Frontal cortex (tissue), 4 donors: ENCODE results near the gene ADAM15. TPM values are rescaled to one million over a fixed set of nuclear protein-coding genes. Genes with fewer than 3 reads are reported as not detected.

Experiments used
- DNase-seq, 2 donors: peaks; one replicate each; pipeline ENCODE4 v3.0.0; 2012; ENCODE audit warnings: low spot score in 2 of 2
- FAIRE-seq: peaks from 2 replicates; lab custom pipeline; 2012; peaks lifted over from hg19 to GRCh38; lab: Jason Lieb, UNC
- total RNA-seq: library from RNA; depleted of rRNA; stranded (reverse); fragments of >200 nt; gene quantifications from one replicate; pipeline ENCODE4 v1.2.3, GENCODE V29; 2014
- donor health status: control.
- donor health status: control.
- donor health status: control.

ADAM15 gene
- total RNA-seq, 1 donor from 2014 or later: 11.8 TPM

DNA sequence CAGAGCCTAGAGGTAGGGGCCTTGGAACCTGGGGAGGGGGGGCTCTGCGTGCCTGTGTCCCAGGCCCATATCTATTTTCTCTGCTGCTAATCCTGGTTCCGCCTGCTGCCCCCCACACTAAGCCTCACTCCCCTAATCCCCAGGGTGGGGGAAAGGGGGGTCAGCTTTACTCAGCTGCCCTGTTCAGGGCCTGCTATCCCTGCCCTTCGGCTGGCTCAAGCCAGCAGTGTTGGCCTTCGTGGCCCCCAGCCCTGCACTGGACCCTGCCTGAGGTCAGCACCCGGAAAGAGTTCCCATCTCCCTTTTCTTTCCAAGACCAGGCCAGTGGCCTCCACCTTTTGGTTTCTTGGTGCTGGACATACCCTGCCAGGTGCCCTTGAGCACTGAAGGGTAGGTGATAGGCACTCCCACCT is 40.1 kb upstream of the ADAM15 start:
- no peak for DNase-seq
- FAIRE-seq: no peak

DNA sequence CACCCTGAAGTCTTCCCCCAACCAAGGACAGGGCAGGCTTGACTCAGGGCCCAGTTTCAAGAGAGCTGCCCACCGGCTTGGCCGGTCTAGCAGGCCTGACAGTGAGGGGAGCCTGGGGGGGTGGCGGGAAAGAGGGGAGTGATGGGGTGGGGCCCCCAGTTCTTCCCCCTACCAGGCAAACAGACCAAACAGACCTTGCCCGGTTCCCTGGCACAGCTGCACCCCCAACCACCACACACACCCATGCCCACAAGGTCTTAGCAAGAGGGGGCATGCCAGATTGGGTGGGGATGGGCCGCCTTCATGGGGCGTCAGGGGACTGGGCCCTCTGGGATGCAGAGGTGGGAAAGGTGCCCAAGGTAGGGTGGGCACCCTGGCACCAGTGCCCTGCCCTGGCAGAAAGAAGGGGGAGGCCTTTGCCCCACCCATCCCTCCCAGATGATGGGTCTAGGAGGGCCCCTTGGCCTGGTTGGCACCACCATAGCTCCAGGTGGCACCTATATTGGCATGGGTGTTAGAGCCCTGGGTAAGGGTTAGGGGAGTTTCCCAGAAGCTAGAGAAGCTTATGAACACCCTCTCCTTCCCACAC is 39.6 kb upstream of the ADAM15 start:
- no peak for FAIRE-seq
- no peak for DNase-seq

DNA sequence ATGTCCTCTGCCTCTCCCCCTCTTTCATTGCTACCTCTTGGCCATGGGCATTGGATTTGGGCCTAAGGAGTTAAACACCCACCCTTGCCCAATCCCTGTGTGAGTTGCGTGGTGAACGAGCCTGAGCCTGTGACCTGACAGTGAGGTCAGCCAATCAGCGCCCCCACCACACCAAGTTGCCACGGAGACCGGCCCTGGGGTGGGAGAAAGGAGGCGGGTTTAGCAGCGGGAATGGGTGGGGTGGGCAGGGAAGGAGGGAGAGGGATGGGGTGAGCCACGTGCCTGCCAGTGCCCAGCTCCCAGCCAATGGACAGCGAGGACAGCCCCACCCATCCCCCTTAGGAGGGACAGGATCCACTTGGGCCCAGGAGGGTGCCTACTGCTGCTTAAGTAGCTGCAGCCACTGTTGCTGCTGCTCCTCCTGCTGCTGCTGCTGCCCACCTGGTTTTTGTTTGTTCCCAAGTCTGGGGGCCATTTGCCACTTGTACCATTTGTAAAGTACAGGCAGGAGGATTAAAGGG is 39.0 kb upstream of the ADAM15 start:
- no peak for FAIRE-seq
- DNase-seq: peak; percentile 74 to 84

DNA sequence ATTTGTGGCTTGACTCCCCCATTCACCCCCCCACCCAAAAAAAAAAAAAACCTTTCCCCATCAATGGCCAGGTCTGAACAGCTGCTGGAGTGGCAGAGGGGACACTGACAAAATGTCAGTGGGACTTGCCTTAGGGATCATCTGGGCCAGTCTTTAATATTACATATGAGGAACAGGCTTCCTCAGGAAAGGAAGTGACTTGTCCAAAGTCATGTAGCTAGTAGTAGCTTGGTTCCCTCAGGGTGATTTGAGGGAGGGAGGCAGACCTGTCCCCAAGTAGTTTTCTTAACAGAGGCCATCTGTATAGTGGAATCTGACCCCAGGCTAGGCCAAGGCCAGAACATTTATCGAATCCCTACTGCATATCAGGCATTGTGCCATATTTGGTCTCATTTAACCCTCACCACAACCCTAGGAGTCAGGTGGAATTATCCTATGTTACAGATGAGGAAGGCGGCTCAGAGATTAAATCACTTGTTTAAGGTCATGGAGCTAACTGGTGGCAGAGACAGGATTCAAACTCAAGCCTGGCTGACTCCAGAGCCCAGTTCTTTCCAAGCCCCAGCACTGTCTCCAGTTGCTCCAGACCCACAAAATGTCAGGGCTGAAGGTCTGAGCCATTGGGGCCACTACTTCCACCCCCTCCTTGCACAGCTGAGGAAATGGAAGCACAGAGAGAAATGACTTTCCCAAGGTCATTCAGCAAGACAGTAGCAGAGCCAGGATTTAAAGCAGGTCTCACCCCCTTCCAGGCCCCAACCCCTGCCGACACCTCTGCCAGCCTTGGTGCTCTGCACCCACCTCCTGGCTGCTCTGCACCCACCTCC is 38.1 kb upstream of the ADAM15 start:
- FAIRE-seq: no peak
- DNase-seq: no peak

DNA sequence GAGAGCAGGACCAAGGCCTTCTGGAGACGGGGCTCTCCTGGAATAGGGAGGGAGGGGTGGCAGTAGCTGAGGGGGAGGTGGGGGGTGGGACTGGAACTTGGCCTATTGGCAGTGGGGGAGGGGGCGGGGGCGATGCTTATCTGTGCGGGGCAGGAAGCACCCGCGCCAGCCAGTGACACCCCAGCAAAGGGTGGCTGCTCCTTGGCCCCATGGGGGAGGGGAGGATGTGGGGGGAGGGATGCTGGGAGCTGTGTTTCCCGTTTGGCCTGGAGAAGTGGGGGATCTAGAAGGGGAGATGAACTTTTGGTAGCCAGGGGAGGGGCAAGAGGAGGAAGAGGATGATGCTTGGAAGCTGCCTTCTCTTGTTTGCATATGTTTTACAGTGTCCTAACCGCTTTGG is 37.5 kb upstream of the ADAM15 start:
- DNase-seq (no peak), FAIRE-seq (no peak)

DNA sequence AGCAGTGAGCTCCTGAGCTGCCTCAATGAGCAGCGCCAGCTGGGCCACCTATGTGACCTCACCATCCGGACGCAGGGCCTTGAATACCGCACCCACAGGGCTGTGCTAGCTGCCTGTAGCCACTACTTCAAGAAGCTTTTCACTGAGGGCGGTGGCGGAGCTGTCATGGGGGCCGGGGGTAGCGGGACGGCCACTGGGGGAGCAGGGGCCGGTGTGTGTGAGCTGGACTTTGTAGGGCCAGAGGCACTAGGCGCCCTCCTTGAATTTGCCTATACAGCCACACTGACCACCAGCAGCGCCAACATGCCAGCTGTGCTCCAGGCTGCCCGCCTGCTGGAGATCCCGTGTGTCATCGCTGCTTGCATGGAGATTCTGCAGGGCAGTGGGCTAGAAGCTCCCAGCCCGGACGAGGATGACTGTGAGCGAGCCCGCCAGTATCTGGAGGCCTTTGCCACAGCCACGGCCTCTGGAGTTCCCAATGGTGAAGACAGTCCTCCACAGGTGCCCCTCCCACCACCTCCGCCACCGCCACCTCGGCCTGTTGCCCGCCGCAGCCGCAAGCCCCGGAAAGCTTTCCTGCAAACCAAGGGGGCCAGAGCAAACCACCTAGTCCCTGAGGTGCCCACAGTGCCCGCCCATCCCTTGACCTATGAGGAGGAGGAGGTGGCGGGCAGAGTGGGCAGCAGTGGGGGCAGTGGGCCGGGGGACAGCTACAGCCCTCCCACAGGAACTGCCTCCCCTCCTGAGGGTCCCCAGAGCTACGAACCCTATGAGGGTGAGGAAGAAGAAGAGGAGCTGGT is 36.2 kb upstream of the ADAM15 start:
- no peak for FAIRE-seq
- DNase-seq: no peak

DNA sequence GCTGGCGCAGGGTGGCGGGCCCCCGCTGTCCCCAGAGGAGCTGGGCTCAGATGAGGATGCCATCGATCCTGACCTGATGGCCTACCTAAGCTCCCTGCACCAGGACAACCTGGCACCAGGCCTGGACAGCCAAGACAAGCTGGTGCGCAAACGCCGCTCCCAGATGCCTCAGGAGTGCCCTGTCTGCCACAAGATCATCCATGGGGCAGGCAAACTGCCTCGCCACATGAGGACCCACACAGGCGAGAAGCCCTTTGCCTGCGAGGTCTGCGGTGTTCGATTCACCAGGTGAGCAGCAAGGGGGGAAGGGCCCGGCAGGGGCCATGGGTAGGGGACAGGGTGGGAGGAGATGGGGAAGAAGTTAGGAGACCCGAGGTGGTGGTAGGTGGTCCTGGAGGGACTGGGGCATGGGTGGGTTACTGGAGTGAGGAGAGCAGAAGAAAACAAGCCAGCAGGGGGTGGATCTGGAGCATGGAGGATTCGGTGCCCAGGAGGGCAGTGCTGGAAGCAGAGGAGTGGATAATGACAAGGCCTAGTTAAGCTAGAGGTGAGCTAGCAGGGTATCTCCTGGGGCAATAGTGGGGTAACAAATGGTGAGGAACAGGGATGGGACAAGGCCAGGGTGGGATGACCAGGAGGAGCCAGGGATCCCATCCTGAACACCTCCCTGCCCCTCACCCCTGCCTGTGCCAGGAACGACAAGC is 35.4 kb upstream of the ADAM15 start:
- no peak for FAIRE-seq
- no peak for DNase-seq

DNA sequence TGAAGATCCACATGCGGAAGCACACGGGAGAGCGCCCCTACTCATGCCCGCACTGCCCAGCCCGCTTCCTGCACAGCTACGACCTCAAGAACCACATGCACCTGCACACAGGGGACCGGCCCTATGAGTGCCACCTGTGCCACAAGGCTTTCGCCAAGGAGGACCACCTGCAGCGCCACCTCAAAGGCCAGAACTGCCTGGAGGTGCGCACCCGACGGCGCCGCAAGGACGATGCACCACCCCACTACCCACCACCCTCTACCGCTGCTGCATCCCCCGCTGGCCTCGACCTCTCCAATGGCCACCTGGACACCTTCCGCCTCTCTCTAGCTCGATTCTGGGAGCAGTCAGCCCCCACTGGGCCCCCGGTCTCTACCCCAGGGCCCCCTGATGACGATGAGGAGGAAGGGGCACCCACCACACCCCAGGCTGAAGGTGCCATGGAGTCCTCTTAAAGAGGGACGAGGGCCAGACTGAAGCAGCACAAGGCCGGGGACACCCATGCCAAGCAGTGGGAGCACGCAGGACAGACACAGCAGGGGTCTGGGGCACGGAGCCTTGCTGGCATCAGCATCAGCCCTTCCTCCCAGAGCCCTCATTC is 34.8 kb upstream of the ADAM15 start:
- FAIRE-seq (no peak), DNase-seq (no peak)

DNA sequence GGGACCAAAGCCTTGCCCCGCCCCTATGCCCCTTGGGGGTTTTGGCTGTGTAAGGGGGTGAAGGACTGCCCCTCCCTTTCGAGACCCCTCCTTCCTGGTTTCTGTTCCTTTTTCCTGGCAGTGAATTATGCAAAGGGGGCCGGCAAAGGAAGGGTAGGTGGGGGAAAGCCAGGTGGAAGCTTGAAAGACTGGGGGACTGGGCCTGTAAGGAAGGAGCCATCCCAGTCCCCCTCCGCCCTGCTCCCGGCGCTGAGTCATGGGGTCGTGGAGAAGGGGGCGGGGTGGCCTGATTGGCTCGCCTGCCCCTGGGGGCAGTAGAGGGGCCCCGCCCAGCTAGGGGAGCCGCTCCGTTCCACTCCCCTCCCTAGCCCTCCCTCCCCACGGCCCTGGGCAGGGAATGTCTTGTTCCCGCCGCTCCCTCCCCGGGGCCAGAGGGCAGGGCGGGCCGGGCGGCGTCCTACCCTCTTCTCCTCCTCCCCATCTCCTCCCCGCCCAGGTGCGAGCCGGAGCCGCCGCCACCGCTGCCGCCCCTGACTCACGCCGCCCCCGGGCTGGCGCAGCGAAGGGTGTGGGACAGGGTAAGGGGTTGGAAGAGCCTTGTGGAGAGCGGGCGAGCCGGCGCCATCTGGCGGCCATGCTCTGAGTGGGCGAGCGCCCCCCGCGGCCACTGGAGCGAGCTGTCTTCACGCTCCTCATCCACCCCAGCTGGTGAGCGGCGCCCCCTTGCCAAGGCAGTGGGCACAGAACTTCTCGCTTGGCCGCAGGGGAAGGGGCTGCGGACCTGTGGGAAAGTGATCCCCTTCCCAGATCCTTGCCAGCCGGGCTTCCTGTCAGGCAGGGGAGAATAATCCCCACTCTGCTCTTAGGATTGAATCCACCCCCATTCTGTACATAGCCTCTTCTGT is 33.8 kb upstream of the ADAM15 start:
- peak; percentile 84 to 88 for DNase-seq
- FAIRE-seq: no peak

DNA sequence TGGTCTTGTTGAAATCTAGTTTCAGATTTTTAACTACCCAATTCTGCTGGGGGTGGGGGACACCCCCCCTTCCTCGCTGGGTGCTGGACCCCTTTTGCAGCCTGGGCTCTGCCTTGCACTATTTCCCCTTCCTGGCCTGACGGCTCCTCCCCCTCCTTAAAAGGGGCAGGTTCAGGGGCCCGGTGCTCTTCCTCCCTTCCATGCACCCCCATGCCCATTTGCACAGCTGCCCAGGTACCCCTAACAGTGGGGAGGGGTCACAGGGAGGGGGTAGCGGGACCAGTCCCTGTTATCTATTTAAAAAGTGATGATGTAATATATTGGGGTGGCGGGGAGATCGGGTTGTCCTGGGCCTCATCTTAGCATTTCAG is 33.2 kb upstream of the ADAM15 start:
- FAIRE-seq (no peak), DNase-seq (no peak)

DNA sequence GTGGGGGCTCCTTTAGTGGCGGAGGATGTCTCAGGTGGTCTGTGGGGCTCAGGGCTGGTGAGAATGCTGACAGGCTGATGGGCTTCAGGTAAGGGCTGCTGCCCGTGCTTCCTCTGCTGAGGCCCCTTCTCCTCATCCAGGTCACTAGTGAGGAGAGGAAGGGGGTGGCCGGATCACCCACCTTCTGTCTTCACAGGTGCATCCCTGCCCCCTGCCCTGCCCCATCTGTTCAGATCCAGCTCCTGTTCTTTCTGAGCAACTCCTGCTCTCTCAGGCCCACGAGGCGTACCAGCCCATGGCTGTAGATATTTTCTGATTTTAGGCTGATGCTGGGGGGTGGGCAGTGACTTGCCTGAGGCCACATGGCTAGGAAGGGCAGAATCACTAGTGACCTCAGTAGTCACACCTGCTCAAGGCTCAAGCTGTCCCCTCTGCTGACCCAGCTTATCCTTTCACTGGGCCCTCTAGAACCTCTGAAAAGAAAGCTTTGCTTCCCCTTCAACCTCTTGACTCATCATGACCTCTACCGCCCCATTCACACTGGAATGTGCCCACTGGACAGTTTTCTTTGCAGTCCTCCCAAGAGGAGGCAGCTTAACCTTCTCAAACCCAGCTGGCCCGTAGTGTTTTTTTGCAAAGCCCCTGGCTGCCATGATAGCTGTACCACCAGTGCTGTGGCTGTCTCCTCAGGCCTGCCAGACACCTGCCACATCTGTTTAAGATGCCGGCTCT is 32.3 kb upstream of the ADAM15 start:
- FAIRE-seq (no peak), DNase-seq (no peak)

DNA sequence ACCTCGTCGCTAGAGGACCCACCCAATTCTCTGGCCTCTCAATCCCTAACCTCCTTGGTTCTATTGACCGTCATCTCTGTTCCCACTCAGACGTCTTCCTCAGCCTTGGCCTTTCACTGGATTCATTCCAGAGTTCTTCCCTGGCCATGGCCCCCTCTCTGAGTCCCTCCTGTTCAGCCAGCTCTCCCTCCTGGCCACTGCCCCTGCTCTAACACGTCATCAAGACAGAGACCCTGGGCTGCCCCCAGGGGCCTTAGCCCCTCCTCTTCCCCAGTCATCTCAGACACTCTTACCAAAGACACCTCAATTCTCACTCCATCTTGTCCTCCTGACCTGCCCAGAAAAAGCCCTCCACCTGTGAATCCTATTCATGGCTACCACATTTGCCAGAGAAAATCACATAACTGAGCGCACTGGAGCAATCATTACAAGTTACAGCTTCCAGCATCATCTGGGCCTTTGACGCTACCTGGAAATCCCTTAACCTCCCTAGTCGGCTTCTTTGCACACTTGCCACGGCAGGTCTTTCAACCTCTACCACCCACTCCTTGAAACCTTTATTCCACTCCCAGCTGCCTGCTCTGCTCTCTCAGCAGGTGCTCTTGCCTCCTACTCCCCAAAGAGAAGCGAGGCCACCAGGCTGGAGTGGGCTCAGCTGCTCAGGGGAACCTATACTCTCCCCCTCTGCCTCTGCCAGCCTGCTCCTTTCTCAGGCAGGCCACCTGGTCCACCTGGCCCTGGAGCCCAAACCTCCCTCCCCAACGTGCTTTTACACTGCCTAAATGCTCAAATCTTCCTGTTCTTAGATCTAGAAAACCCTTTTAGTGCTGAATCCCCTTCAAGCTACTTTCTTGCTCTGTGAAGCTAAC is 31.5 kb upstream of the ADAM15 start:
- no peak for FAIRE-seq

DNA sequence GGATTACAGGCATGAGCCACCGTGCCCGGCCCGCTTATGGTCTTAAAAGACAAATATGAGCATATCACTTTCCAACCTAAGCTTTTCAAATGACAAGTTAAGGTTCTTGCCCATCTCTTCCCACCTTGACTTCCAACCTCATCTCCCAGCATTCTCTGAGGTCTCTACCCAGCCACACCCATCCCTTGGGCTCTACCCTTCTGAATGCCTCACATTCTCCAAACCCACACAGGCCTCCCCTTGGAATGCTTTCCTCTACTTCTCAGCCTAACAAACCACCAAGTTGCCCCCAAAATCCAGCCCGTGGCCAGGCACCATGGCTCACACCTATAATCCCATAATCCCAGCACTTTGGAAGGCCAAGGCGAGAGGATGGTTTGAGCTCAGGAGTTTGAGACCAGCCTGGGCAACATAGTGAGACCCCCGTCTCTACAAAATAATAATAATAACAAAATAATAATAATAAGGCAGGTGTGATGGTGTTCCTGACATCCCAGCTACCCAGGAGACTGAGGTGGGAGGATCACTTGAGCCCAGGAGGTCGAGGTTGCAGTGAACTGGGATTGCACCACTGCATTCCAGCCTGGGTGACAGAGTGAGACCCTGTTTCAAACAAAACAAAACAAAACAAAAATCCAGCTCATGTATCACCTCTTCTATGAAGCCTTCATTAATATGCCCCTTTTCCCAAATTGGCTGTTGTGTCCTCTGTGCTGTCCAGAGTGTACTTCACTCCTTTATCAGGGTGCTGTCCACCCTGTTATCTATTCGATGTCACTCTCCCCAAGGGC is 28.8 kb upstream of the ADAM15 start:
- DNase-seq: no peak
- no peak for FAIRE-seq

More for the DNA sequence above, 31.5 kb upstream of the ADAM15 start:
- no peak for DNase-seq

DNA sequence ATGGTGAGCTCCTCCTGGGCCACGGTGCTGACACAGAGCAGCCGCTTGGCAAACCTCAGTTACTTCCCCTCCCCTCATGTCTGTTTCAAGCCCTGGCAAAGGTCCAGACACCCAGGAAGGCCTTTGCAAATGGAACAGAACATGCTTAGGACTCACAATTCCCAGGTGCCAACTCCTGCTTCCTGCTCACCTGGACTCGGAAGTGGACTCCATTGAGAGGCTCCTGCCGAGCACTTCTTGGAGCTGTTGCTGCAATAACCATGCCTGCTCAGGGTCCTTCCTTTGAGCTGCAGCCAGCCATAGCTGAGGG is 28.2 kb upstream of the ADAM15 start:
- DNase-seq (no peak), FAIRE-seq (no peak)

DNA sequence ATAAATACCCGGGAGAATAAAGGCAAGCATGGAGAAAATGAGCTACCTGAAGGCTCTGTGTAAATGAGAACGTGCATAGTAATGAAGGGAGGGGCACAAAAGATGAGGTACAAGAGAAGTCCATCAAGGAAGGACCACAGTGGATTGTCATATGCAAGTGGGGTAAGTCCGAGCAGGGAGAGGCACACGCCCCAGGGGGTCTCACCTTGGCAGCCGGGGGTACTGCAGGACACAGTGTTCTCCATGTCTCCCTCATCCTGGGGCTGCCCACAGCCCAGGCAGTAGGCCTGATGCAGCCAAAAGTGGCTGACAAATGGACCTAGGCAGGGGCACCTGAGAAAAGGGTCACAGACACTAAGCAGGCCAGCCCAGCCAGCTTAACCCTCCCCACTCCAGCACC is 27.5 kb upstream of the ADAM15 start:
- DNase-seq: no peak
- no peak for FAIRE-seq

DNA sequence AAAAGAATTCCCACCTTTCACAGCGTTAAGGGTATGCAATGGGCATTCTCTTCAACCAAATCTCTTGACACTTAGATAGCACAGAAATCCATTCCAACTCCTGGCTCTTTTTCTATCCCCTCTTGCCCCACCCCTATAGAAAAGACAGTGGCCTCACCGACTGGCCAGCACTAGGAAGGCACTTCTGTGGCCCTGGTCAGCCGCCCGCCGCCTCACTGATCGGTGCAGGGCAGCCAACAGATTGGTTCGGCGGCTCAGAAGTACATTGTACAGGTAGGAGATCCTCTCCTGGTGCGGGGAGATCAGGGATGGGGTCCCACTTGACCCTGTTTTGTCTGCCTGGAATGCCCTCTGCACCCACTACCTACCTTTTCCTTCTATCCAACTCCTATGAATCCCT is 26.8 kb upstream of the ADAM15 start:
- DNase-seq (no peak), FAIRE-seq (no peak)

DNA sequence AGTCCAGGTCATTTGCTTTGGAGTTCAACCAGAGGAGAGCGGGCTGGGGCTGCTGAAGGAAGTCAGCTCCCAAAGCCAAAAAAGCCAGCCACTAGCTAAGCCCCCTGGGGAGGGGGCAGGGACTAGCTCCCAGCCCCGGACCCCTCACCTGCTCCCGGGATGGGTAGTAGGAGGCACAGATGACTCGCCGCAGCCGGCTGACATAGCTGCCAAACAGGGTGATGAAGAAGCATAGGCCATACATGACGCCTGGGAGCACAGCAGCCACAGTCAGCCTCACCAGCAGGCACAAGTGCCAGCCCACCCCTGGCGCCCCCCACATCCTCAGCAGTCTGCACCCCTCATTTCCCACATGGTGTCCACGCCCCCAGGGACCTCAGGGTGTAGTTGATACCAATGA is 25.0 kb upstream of the ADAM15 start:
- no peak for DNase-seq
- FAIRE-seq: no peak
